H1 (cell line): ENCODE results near the gene GINS2. TPM values are rescaled to one million over a fixed set of nuclear protein-coding genes. Genes with fewer than 3 reads are reported as not detected.

Source experiments
- CHD2 ChIP-seq: IDR thresholded peaks from 2 replicates; pipeline ENCODE4 v1.6.1; 2012; ENCODE audit warnings: low read length, improper control_type of control experiment
- EZH2 ChIP-seq: fragments of 200-600 bp; sonication (generic); IDR thresholded peaks from 2 replicates; pipeline ENCODE4 v1.7.1; 2012; ENCODE audit warnings: low read depth, mild to moderate bottlenecking, moderate library complexity, low read length, inconsistent platforms; ENCODE audit not compliant: severe bottlenecking
- HDAC6 ChIP-seq: IDR thresholded peaks from one replicate; pipeline ENCODE4 v1.7.1; 2012; ENCODE audit warnings: low read depth, mild to moderate bottlenecking, inconsistent platforms, low read length, moderate library complexity
- RBBP5 ChIP-seq: IDR thresholded peaks from 2 replicates; pipeline ENCODE4 v1.7.1; 2012; ENCODE audit warnings: low read depth, mild to moderate bottlenecking, inconsistent platforms, low read length, moderate library complexity, borderline replicate concordance
- SP4 ChIP-seq: IDR thresholded peaks from 2 replicates; pipeline ENCODE4 v1.6.1; 2012; ENCODE audit warnings: low read length, inconsistent platforms
- ZNF274 ChIP-seq: IDR thresholded peaks from 2 replicates; pipeline ENCODE4 v1.7.0; 2012; ENCODE audit warnings: low read length, borderline replicate concordance; ENCODE audit errors: extremely low read depth
- polyA plus RNA-seq, 7 experiments: library from polyadenylated mRNA; depleted of rRNA in 3 of 7; stranded (reverse) in 5 of 7; unstranded in 2 of 7; fragments of >200 nt in 5 of 7; fragments of 200-250 nt in 2 of 7; gene quantifications; 1 replicate in 5 of 7; 2 replicates in 1 of 7; 4 replicates in 1 of 7; pipeline versions ENCODE4 v1.2.1 to v1.2.3, GENCODE V29; 2011 to 2013; ENCODE audit warnings: missing spikeins in 2 of 7, mixed read lengths in 2 of 7
- total RNA-seq: library from RNA; stranded (reverse); fragmentation: NEBNext Ultra II Directional; extraction: Animal tissue kit (Norgen Biotek cat#: 25700); gene quantifications from 2 replicates; pipeline ENCODE4 v1.2.1, GENCODE V29; 2021
- TF ChIP-seq, protein P1 (sequence below): IDR thresholded peaks from 2 replicates; pipeline ENCODE4 v1.6.1; 2011; ENCODE audit warnings: low read length, improper control_type of control experiment

Gene GINS2
- total and polyA plus RNA-seq, 2 of the 8 experiments (the other 6 are each of a cell fraction or from before 2014, with no cell fraction given), result 29.4 to 59.1 TPM

DNA sequence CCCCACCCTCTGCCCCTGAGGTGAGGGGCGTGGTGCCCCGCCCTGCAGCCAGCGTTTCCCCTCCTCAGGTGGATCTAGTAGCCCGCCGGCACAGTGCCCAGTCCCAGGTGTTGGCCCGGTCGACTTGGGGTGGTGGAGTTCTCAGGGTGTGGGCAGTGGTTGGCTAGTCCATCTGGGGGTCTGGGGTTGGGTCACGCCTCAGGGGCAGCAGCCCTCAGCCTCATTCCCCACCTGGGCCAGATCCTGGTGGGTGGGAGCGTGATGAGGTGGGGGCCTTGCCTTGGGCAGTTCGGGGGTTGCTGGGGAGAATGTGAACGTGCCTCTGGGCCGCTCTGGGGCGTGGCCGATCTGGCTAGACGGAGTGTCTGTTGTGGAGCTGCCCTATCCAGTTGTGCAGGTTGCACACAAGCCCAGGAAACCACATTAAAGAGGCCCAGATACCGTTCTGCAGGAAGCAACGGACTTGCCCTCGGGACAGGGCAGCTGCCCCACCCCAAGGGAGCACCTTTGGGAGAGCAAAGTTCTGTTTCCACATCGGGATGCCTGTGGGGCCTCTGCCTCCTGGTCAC lies 43.6 kb downstream of the GINS2 start (continued):
- TF ChIP-seq RBBP5 (no peak), ZNF274 (no peak), HDAC6 (no peak), SP4 (no peak), CHD2 (no peak), EZH2 (no peak)
- TF ChIP-seq, protein P1, sequence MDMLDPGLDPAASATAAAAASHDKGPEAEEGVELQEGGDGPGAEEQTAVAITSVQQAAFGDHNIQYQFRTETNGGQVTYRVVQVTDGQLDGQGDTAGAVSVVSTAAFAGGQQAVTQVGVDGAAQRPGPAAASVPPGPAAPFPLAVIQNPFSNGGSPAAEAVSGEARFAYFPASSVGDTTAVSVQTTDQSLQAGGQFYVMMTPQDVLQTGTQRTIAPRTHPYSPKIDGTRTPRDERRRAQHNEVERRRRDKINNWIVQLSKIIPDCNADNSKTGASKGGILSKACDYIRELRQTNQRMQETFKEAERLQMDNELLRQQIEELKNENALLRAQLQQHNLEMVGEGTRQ, result no peak
